Endometrial microvascular endothelial cells (primary cell): ENCODE results near the gene NLRX1. TPM values are rescaled to one million over a fixed set of nuclear protein-coding genes. Genes with fewer than 3 reads are reported as not detected.
"Not testable (repeated sequence)": the region's sequence is repeated elsewhere in the genome, so short reads cannot be mapped to it uniquely, and the experiment has no call there.

ENCODE experiments used
- in situ Hi-C: cut with HindIII; loops from 2 replicates; pipeline ENCODE4 v1.10.0; 2017; ENCODE audit warnings: low sequenced_read_pairs, low pct_unique_long_range_greater_than_20kb; ENCODE audit errors: inconsistent ontology term
- total RNA-seq: library from RNA; depleted of rRNA; stranded (reverse); fragments of >200 nt; gene quantifications from one replicate; pipeline ENCODE4 v1.2.3, GENCODE V29; 2015; ENCODE audit errors: inconsistent ontology term

Gene NLRX1
- total RNA-seq: 16.7 TPM

- in situ Hi-C loops: no loop called here
Measured at GRCh38 chr11:119168471-119169281, at the start of gene NLRX1. Gene NLRX1, plus strand, starts transcription at chr11:119168725. Its CDS starts 2,679 bp downstream, at chr11:119171404.

GRCh38 chr11:119118946-119119345, 49.6 kb upstream of the NLRX1 start:
- in situ Hi-C loops: loop anchor here (25.0 kb wide), 1 partner anchor 143 kb away; no protein-coding TSS in a partner anchor

GRCh38 chr11:119120639-119121007, 47.9 kb upstream of the NLRX1 start:
- in situ Hi-C loops: loop anchor here (25.0 kb wide), 1 partner anchor 142 kb away; no protein-coding TSS in a partner anchor

- in situ Hi-C loops: loop anchor here (25.0 kb wide), 1 partner anchor 141 kb away; no protein-coding TSS in a partner anchor
Measured at GRCh38 chr11:119121008-119121810, 47.3 kb upstream of the NLRX1 start, which contains the start of gene HINFP. Gene HINFP, plus strand, starts transcription at chr11:119121580. Its CDS starts 5,365 bp downstream, at chr11:119126945.

- in situ Hi-C loops: loop anchor here (25.0 kb wide), 1 partner anchor 141 kb away; no protein-coding TSS in a partner anchor
Measured at GRCh38 chr11:119121811-119122124, 46.8 kb upstream of the NLRX1 start.

- in situ Hi-C loops: no loop called here
Measured at GRCh38 chr11:119125821-119126220, 42.7 kb upstream of the NLRX1 start.

GRCh38 chr11:119126675-119127268, 41.8 kb upstream of the NLRX1 start:
- in situ Hi-C loops: no loop called here

- in situ Hi-C loops: no loop called here
Measured at GRCh38 chr11:119130662-119131061, 37.9 kb upstream of the NLRX1 start.

- in situ Hi-C loops: no loop called here
Measured at GRCh38 chr11:119134389-119134978, 34.0 kb upstream of the NLRX1 start.

- in situ Hi-C loops: not testable (repeated sequence)
Measured at GRCh38 chr11:119139276-119139675, 29.2 kb upstream of the NLRX1 start.

GRCh38 chr11:119144825-119145486, 23.6 kb upstream of the NLRX1 start:
- in situ Hi-C loops: no loop called here

- in situ Hi-C loops: no loop called here
Measured at GRCh38 chr11:119145551-119145950, 23.0 kb upstream of the NLRX1 start.

- in situ Hi-C loops: no loop called here
Measured at GRCh38 chr11:119147604-119148333, 20.8 kb upstream of the NLRX1 start.

GRCh38 chr11:119148720-119149017, 19.9 kb upstream of the NLRX1 start:
- in situ Hi-C loops: no loop called here

GRCh38 chr11:119149018-119149785, 19.3 kb upstream of the NLRX1 start, which contains the start of gene ABCG4:
Gene ABCG4, plus strand, starts transcription at chr11:119149052. Its CDS starts 914 bp downstream, at chr11:119149966.
- in situ Hi-C loops: no loop called here

GRCh38 chr11:119149786-119150275, 18.7 kb upstream of the NLRX1 start:
- in situ Hi-C loops: no loop called here

- in situ Hi-C loops: no loop called here
Measured at GRCh38 chr11:119152043-119152442, 16.5 kb upstream of the NLRX1 start.
